IPS DF 6.9 (cell line): Measurements from ENCODE around the gene GAPT.
"Not testable (repeated sequence)": the region's sequence is repeated elsewhere in the genome, so short reads cannot be mapped to it uniquely, and the experiment has no call there.

Source experiments
- DNase-seq: peaks from one replicate; pipeline ENCODE4 v3.0.0-alpha.2; 2013; ENCODE audit warnings: low read depth, low spot score
- H3K27ac ChIP-seq: one replicate; pipeline ENCODE4 v1.5.1; 2013; ENCODE audit warnings: low read length, control low read depth
- H3K27me3 ChIP-seq: 2 replicates; pipeline ENCODE4 v1.6.1; 2013; ENCODE audit warnings: mild to moderate bottlenecking, low read length; ENCODE audit not compliant: control insufficient read depth, insufficient read depth
- H3K36me3 ChIP-seq: 2 replicates; pipeline ENCODE4 v1.6.1; 2013; ENCODE audit warnings: low read length; ENCODE audit not compliant: control insufficient read depth, insufficient read depth
- H3K4me1 ChIP-seq: 2 replicates; pipeline ENCODE4 v1.6.1; 2013; ENCODE audit warnings: low read length; ENCODE audit not compliant: control insufficient read depth, insufficient read depth
- H3K4me3 ChIP-seq: 2 replicates; pipeline ENCODE4 v1.5.1; 2013; ENCODE audit warnings: mild to moderate bottlenecking, low read length
- H3K9me3 ChIP-seq: 2 replicates; pipeline ENCODE4 v1.6.1; 2013; ENCODE audit warnings: low read length, inconsistent platforms; ENCODE audit not compliant: control insufficient read depth, insufficient read depth
- whole genome bisulfite sequencing: extraction: QIAGEN DNeasy Blood & Tissue Kit; methylation state at CpG from one replicate; pipeline ENCODE4 v1.1.7; 2013; ENCODE audit warnings: mixed read lengths, missing lambda C conversion rate; ENCODE audit not compliant: insufficient read length, insufficient coverage; 5-methylcytosine and 5-hydroxymethylcytosine counted together

GAPT gene

DNA sequence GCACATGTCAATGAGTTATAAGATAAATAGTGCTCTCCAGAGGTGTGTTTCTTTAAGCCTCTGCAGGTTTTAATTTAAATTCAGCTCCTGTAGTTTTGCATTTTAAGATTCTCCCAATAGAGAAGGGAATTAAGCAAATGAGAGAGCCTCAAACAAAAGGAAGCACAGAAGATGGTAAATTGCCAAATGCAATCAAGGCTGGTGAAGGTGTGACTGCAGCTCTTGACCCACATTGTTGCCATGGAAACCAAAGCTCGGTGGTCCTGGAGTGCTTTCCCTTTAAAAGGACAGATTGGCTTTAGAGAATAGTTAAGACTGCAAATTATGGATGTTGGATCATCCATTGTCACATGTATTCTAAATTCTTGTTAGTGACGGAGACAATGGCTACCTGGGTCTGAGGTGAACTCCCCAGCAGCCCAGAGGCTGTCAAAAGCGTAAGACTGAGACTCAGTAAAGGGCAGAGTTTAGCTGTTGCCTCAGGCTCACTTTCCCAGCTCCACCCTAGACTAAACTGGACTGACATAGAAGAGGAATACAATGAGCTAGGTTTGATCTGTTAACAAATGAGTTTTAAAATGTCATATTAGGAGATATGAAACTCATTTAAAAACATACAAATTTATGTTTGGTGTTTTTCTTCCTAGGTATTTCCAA is 12.3 kb downstream of the GAPT start:
- no peaks in the 10 kb centered on the region for H3K27me3 ChIP-seq
- no peaks in the 10 kb centered on the region; the same call in 1 of the 2 replicates for H3K4me1 ChIP-seq
- H3K4me3 ChIP-seq, result no peak overlapping the region
- H3K36me3 ChIP-seq, result no peaks in the 10 kb centered on the region
- no peak overlapping the region for H3K27ac ChIP-seq
- DNase-seq, result no peak
- no CpG with 5 or more reads among the region's 3 CpGs for WGBS
- H3K9me3 ChIP-seq, result no peaks in the 10 kb centered on the region

DNA sequence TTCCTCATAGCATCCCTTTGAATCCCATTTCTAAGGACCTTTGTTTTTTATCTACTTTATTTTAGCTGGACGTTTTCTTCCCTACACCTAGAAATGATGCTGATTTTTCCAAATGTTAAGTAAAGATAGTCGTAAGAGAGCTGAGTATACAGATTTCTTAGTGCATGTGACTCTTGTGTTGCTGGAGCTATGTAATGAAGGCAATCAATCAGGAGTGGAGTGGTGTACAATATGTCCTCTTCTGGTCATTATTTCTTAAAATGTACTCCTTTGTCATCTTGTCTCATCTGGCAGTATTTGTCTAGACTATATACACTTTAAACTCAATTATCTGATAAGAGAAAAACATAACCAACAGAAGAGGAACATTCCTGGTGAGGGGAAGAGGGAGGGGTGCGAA is 13.5 kb downstream of the GAPT start:
- no peak overlapping the region for H3K27ac ChIP-seq
- H3K36me3 ChIP-seq, result no peaks in the 10 kb centered on the region
- no peak for DNase-seq
- no peaks in the 10 kb centered on the region for H3K9me3 ChIP-seq
- H3K27me3 ChIP-seq, result no peaks in the 10 kb centered on the region
- no peaks in the 10 kb centered on the region; the same call in 1 of the 2 replicates for H3K4me1 ChIP-seq
- no CpG with 5 or more reads among the region's 3 CpGs for WGBS
- H3K4me3 ChIP-seq, result no peak overlapping the region

DNA sequence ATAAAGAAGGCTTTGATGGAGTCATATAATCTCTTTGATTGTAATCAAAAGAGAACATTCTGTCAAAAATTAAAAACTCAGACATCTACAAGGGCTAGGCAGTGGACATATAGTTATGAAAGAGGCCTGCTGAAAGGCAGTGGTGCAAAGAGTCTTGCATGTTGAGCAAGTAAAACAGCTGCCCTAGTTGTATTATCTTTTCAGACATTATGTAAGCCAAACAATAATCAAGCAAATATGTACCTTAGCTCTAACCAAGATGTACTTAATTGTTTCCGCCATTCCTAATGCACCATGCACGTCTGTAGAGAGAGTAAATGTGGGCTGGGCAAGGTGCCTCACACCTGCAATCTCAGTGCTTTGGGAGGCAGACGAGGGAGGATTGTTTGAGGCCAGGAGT is 14.3 kb downstream of the GAPT start:
- Histone ChIP-seq H3K4me3 (no peak overlapping the region), H3K36me3 (no peaks in the 10 kb centered on the region), H3K27ac (no peak overlapping the region), H3K9me3 (no peaks in the 10 kb centered on the region), H3K4me1 (no peaks in the 10 kb centered on the region; the same call in 1 of the 2 replicates), H3K27me3 (no peaks in the 10 kb centered on the region)
- no CpG with 5 or more reads among the region's 3 CpGs for WGBS
- DNase-seq, result no peak

DNA sequence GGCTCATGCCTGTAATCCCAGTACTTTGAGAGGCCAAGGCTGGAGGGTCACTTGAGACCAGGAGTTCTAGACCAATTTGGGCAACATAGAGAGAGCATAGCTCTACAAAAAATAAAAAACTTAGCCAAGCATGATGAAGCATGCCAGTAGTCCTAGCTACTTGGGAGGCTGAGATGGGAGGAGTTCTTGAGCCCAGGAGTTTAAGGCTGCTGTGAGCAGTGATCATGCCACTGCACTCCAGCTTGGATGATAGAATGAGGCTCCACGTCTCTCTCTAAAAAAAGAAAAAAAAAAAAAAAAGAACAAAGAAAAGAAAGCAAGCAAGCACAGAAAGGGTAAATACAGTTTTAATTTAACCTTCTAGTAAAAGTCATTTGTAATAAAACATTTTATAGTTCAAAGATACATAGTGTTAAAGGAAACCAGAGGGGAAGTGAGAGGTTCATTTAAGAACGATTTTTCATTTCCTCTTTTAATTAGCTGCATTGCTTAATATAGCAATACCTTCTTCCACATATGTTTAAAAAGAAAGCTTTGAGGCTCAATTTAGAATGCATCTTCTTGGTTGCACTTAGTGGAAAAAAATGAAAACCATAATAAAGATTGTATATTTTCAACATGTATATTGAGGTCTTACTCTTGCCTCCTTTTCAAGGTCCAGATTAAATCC is 14.9 kb downstream of the GAPT start:
- H3K27me3 ChIP-seq, result no peaks in the 10 kb centered on the region
- no peaks in the 10 kb centered on the region for H3K36me3 ChIP-seq
- H3K4me3 ChIP-seq, result no peak overlapping the region
- no peaks in the 10 kb centered on the region for H3K4me1 ChIP-seq
- DNase-seq, result no peak
- WGBS, result no CpG with 5 or more reads among the region's 2 CpGs
- no peak overlapping the region for H3K27ac ChIP-seq
- H3K9me3 ChIP-seq, result no peaks in the 10 kb centered on the region

DNA sequence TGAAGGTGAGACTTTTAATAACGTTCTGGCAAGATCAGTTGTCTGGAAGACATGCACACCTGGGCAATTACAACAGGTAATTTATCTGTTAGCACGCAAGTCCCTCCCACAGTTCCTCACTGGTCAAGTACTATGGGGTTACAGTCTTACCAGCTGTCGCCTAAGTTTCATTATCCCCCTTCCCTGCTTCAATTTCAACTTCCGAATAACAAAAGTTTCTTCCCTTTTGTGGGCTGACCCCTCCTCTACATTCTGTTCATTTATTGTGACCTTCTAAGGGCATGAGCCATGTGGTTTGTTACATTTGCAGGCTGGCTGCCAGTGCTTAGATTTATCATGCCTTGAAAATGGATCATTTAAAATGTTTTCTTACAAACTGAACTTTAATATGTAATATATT is 16.5 kb downstream of the GAPT start:
- H3K4me1 ChIP-seq, result no peaks in the 10 kb centered on the region
- WGBS, result no CpG with 5 or more reads among the region's 4 CpGs
- no peaks in the 10 kb centered on the region for H3K36me3 ChIP-seq
- no peak overlapping the region for H3K27ac ChIP-seq
- no peak for DNase-seq
- no peaks in the 10 kb centered on the region for H3K27me3 ChIP-seq
- H3K4me3 ChIP-seq, result no peak overlapping the region
- no peaks in the 10 kb centered on the region for H3K9me3 ChIP-seq

DNA sequence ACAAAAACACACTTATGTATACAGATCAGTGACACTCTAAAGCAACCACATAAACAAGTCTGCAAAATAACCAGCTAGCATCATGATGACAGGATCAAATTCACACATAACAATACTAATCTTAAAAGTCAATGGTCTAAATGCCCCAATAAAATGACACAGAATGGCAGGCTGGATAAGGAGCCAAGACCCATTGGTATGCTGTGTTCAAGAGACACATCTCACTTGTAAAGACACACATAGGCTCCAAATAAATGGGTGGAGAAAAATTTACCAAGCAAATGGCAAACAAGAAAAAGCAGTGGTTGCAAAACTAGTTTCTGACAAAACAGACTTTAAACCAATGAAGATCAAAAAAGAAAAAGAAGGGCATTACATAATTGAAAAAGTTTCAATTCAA is 26.0 kb downstream of the GAPT start:
- Histone ChIP-seq H3K9me3 (no peaks in the 10 kb centered on the region), H3K4me1 (no peaks in the 10 kb centered on the region)
- no peak for DNase-seq

DNA sequence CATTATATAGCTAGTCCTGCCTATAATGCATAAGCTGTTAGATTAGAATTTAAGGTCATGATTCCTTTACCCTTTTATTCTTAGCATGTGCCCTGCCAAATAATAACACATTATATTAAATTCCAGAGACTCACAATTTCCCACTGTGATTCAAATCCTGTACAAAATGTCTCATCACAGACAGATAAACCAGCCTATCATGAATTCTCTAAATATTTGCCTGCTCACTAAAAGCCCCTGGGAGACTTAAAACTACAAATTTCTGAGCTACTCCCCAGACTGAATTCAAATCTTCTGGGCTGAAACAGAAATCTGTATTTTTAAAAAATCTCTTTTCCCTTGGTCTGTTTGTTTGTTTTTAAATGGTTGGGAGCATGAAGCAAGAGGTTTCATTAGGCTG is 32.7 kb downstream of the GAPT start:
- H3K27me3 ChIP-seq, result no peaks in the 10 kb centered on the region
- H3K27ac ChIP-seq, result no peak overlapping the region
- no peaks in the 10 kb centered on the region for H3K9me3 ChIP-seq
- no peak overlapping the region for H3K4me3 ChIP-seq
- no peaks in the 10 kb centered on the region for H3K4me1 ChIP-seq
- no peak for DNase-seq
- no peaks in the 10 kb centered on the region for H3K36me3 ChIP-seq

More for the DNA sequence above, 26.0 kb downstream of the GAPT start:
- Histone ChIP-seq H3K27ac (no peak overlapping the region), H3K4me3 (no peak overlapping the region), H3K27me3 (no peaks in the 10 kb centered on the region), H3K36me3 (no peaks in the 10 kb centered on the region)

DNA sequence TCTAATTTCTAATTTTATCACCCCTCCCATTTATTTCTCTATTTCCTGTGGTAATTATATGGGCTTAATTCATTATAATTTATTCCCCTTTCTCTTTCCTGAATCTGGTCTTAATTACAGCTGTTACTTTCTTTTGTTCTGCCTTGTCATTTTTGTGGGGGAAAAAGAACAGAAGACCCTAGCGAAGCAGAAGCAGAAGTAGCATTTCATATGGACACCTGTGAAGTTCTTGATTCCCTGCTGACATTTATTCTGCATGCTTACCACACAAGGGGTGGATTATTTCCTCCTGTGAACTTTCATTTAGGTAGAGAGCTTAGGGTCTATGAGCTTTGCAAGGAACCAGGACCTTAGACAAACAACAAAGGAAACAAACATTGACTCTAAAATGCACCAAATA is 33.3 kb downstream of the GAPT start:
- Histone ChIP-seq H3K36me3 (no peaks in the 10 kb centered on the region), H3K9me3 (no peaks in the 10 kb centered on the region), H3K27ac (no peak overlapping the region), H3K4me3 (no peak overlapping the region), H3K4me1 (no peaks in the 10 kb centered on the region), H3K27me3 (no peaks in the 10 kb centered on the region)
- WGBS, result no CpG with 5 or more reads among the region's 1 CpG
- no peak for DNase-seq

DNA sequence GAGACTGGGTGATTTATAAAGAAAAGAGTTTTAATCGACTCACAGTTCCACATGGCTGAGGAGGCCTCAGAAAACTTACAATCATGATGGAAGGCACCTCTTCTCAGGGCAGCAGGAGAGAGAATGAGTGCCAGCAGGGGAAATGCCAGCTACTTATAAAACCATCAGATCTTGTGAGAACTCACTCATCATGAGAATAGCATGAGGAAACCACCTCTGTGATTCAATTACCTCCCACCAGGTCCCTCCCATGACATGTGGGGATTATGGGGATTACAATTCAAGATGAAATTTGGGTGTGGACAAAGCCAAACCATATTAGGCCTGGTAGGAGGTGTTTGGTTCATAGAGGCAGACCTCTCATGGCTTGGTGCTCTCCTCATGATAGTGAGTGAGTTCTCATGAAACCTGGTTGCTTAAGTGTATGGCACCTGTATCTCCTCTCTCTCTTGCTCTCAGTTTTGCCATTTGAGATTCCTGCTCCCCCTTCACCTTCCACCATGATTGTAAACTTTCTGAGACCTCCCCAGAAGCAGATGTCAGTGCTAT is 39.8 kb downstream of the GAPT start:
- Histone ChIP-seq H3K27me3 (no peaks in the 10 kb centered on the region), H3K9me3 (no peaks in the 10 kb centered on the region; the same call in 1 of the 2 replicates), H3K27ac (no peak overlapping the region), H3K4me1 (no peaks in the 10 kb centered on the region), H3K36me3 (no peaks in the 10 kb centered on the region), H3K4me3 (no peak overlapping the region)
- no CpG with 5 or more reads among the region's 1 CpG for WGBS
- DNase-seq, result no peak

DNA sequence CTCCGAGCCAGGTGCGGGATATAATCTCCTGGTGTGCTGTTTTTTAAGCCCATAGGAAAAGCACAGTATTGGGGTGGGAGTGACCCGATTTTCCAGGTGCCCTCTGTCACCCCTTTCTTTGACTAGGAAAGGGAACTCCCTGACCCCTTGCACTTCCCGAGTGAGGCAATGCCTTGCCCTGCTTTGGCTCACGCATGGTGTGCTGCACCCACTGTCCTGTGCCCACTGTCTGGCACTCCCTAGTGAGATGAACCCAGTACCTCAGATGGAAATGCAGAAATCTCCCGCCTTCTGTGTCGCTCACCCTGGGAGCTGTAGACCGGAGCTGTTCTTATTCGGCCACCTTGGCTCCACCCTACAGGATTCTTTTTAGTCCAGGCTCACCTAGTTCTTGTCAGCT is 50.7 kb downstream of the GAPT start:
- not testable (repeated sequence) for H3K4me1 ChIP-seq, DNase-seq
- WGBS, result no CpG with 5 or more reads among the region's 9 CpGs

DNA sequence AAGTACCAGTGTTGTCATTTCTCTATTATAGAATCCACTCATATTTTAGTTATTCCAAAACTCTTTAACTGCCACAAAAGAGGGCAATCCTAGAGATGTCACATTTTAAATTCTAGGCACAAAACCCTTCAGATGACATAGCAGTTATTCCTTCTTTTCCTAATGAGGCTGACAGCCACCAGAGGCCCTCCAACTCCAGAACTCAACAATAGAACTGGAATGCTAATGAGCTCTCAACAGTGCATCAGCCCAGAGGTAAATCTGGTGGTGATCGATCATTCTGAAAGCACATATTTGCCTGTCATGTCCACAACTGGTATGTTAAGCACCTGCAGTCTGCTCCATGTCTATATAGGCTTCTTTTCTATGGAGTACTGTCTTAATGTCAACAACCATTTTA is 51.5 kb downstream of the GAPT start:
- whole genome bisulfite sequencing, result no CpG with 5 or more reads among the region's 1 CpG
- DNase-seq, result no peak
- Histone ChIP-seq H3K27me3 (no peaks in the 10 kb centered on the region), H3K4me3 (no peak overlapping the region), H3K36me3 (no peaks in the 10 kb centered on the region), H3K9me3 (no peaks in the 10 kb centered on the region), H3K4me1 (no peaks in the 10 kb centered on the region), H3K27ac (no peak overlapping the region)

More for the DNA sequence above, 50.7 kb downstream of the GAPT start:
- not testable (repeated sequence) for H3K27me3 ChIP-seq, H3K4me3 ChIP-seq, H3K9me3 ChIP-seq, H3K27ac ChIP-seq, H3K36me3 ChIP-seq
